UCSD-AML1 (cell line): ENCODE results near the gene ANO2.
"Not testable (repeated sequence)": the region's sequence is repeated elsewhere in the genome, so short reads cannot be mapped to it uniquely, and the experiment has no call there.

ENCODE experiments used
- DNase-seq: peaks from one replicate; lab custom pipeline; 2025; ENCODE audit not compliant: unreplicated experiment; lab: John Stamatoyannopoulos, UW

Gene ANO2

GRCh38 chr12:5561057-5561456, 384.0 kb downstream of the ANO2 start:
- no peak for DNase-seq

DNA sequence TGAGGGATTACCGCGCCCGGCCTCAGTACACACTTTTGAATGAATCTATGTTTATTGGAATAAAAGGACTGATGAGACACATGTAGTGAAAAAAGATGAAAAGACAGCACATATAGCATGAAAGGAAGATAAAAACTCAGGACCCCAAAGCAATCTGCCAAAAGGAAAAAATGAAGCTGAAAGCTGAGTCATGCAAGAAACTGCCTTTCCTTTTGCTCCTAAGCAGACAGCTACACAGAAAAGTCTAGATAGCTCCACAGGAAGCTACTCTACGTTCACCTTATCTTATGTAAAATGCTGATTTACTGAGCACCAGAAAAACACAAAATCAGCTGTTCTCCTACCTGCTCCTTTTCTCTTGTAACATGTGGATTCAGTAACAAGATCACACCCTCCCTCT, 384.8 kb downstream of the ANO2 start:
- DNase-seq = no peak

DNA sequence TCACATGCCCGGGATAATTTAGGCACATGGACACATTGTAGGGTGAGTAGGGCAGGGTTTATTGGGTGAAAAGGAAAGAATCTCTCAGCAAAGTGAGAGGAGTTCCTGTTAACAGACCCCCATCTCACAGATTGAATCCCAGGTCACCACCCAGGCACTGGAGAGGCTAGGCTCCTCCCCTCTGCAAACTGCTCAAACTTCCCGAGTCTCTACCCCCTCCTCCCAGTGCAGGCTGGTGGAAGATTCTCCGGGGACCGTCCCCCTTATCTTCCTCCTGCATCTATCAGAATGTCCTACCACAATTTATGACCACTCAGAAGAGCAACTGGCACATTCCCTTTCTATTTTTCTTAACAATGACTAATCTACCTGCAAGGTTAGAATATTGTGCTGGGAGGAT, 387.2 kb downstream of the ANO2 start:
- no peak for DNase-seq

DNA sequence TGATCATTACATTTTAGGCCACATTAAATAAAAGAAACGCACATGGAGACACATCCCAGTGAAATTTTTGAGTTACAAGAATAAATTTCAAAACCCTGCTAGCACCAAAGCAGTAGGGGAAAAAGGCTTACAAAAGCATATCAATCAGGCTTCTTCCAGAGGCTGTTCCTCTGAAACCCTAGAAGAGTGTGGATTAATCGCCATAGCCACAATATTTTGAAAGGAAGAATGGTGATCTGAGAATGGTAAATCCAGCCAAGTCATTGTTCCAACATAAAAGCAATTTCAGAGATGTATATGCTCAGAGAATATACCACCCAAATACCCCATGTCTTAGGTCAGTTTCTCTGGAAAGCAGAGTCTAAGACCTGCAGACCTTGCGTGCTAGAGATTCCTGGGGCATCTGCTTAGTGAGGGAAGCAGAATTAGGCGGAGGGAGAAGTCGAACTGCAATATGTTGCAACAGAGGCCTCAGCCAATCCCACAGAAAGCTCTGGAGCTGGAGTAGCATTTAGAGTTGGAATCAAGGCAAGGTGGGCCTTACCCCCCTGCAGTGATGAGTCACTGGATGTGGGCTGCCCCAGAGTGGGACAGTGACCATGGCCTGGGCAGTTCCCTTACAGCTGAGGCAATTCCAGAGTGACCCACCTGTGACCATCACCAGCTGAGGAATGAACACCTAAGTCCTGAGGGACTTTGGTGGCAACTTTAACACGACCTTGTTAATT, 387.9 kb downstream of the ANO2 start:
- DNase-seq = no peak

DNA sequence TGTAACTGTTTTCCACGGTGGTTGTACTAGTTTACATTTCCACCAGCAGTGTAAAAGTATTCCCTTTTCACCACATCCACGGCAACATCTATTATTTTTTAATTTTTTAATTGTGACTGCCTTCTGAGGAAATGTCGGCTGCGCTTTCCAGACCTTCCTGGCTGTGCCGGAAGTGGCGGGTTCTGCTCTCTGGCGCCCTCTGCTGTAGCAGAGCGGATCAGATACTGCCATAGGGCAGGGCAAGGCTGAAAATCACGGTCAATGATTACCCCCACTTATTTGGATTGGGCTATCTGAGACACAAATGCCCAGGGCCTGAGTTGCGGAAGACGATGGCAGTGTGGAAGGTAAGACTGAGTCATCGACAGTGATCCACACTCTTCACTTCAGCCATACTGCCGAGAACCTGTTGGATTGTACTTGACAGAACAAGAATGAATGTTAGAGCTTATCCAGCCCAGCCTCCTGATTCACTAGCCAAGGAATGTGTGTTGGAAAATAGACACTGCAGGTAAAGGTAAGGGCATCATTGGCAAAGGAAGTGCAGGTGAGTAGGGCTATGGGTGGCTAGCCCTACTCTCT, 388.9 kb downstream of the ANO2 start:
- no peak for DNase-seq

- DNase-seq = no peak
Measured at GRCh38 chr12:5554711-5555110, 390.3 kb downstream of the ANO2 start.

GRCh38 chr12:5549011-5549410, 396.0 kb downstream of the ANO2 start:
- no peak for DNase-seq

DNA sequence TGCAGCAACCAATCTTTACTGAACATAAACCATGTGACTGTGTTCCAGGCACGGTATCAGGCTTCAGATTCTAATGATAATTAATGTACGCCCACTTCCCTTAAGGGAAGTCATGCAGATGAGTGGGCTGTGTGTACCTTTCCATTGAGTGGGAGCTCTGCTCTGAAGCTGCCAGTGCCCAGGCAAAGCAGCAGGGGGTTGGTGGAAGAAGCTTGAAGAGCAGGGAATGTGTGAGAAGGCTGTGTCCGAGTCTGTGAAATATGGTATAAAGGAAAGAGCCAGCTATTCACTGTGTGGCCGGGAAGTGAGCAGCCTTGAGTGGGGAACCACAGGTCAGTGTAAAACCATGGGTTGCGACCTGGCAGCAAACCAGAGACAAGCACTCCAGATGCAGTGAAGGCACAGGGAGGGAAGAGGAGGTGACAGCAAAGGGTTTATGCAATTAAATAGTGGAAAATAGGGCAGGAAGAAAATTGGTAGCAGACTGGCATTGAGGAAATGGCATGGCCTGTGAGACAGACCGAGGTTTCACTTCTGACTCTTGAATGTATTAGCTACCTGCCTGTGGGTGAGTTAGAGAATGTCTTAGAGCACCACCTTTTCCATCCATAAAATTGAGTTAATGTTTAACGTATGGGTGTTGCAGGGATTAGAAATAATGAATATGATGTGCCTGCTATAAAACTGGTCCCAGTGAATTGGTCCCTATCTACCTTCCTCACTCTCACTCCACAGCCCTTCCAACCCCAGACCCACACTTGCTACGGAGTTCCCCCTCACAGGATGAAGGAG, 396.7 kb downstream of the ANO2 start:
- no peak for DNase-seq

- DNase-seq = no peak
Measured at GRCh38 chr12:5546616-5547015, 398.4 kb downstream of the ANO2 start.

GRCh38 chr12:5537771-5538170, 407.3 kb downstream of the ANO2 start:
- no peak for DNase-seq

GRCh38 chr12:5537026-5537615, 407.9 kb downstream of the ANO2 start:
- DNase-seq = not testable (repeated sequence)

DNA sequence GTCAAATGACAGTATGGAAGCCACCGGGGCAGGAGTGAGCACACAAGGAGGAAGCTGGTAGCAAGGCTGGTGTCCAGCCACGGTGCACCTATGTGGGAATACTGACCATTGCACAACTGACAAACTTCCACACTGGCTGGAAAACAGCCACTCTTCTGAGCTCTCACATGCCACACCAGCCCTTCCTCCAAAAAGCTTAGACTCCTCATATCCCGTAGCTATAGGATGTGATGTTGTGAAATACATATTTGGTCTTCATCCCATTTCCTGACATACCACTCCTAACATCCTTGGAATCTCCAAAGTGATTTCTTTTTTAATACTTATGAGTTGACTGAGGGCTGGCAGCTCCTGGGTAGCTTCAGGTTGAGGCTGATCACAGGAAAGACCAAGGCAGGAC, 409.5 kb downstream of the ANO2 start:
- no peak for DNase-seq

DNA sequence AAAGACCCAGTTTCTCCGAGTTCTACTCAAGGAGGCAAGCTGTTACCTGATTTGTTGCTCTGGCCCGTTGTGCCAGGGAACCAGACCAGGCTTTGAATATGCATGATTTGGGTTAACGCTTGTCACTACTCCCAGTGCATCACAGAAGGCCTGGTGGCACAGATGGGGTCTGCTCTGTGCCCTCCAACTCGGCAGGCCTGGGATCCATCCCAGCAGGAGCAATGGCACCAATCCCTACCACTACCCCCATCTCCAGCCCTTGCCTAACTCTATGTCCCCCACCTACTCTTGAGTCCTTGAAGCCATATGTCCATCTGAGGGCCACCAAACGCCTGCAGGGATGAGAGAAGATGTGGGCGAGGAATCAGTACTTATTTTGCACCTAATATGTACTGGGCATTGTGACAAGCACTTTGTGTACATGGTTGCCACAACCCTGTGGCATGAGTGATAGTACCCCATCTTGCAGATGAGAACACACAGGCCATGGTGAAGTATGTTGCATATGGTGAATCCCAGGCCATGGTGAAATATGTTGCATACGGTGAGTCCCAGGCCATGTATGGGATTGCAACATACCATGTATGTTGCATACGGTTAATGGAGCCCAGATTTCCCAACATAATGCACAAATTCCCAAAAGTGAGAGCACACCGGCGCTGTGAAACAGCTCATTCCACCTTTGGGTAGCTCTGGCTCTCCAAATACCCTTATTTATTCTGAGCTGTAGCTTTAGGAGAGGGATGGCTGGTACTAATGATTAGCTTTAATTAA, 410.4 kb downstream of the ANO2 start:
- no peak for DNase-seq

DNA sequence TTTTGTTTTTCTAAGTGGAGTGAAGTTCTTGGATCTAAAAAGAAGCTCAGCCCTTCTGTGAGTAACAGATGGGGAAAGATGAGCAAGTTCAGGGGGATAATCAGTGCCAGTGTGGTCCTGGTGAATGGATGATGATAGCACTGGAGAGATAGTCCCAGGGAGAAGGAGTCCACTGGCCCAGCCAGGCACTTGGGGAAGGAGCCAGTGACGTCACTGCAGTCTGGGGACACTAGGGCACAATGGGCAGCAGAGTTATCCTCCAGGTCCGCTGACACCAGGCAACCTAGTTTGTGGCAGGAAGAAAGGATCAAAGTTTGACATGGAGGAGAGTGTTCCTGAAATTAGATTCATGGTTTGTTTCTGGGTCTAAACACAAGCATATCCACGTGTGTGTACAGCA, 411.7 kb downstream of the ANO2 start:
- DNase-seq = no peak

DNA sequence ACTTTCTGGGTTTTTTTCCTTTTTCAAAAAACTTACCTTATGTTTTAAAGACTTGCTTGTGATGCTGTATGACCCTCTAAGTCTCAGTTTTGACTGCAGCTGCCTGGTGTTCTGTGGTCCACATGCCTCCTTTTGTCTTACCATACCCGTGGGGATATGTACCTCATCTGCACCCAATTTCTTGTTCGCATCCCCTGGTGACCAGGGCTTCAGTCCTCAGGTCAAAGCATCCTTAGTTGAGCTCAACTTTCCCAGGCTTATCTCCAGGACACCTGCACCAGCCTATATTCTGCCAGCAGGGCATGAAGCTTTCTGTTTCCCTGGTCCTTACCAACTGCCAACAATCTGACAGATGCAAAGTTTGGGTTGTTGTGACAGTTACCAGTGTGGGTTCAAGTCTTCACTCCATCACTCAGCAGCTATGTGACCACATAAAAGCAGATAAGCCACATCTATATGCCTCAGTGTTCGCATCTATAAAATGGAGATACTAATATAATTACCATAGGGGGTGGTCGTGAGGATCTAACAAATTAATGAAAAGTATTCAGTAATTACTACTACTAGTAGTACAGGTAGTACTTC, 419.2 kb downstream of the ANO2 start:
- DNase-seq = no peak

GRCh38 chr12:5524769-5525436, 420.2 kb downstream of the ANO2 start:
- DNase-seq = no peak

DNA sequence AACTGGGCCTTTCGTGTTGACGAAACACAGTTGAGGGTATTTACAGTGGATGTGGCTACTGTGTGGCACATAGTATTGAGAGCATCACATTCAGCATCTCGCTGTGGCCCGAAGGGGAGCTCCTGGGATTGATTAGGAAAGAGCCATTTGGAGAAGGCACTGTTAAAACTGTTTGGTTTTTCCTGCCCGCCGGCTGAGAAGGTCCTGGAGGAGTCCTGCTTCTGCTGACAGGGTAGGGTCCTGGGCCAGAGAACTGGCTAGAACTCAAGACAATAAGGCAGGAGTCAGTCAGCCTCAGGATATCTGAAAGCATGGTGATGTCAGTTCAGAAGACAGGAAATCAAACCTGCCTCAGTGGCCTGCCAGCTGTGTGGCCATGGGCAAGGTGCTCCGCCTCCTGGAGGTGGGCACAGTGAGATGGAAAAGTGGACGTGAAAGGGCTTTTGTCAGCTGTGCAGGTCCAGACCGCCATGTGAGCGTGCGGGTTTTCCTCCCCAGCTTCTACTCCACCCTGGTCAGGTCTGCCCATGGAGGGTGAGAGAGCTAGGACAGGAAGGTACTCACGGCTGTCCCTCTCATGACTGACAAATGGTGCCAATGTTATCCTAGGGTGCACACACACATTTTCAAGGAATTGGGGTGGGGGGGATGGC, 420.8 kb downstream of the ANO2 start:
- no peak for DNase-seq

DNA sequence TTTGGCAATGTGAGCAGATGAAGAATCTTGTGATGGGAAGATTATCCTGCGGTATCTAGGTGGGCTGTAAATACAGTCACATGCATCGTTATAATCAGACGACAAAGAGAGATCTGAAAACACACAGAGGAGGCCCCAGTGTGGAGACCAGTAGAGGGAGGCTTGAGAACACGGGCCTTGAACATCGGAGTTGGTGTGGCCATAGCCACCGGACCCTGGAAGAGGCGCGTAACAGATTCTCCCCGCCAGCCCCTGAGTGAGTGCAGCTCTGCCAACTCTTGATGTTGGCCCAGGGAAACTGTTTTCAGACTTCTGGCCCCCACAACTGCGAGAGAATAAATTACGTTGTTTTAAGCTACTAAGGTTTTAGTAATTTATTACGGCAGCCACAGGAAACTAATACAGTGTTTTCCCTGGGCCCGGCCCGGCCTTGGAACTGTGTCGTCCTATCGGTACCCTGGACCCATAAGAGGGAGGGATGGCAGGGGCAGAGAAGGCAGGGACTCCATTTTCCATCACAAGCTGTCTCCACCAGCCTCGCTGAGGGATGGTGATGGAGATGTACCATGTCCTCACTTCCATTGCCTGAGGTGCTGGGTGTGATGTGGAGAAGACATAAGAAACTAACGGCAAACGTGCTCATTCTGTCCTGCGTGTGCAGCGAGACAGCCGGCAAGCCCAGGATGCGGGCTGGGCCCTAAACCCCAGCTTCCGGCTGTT, 421.5 kb downstream of the ANO2 start:
- no peak for DNase-seq
